NCI-H128 (cell line): ENCODE data around the gene NDUFAF4.

Source experiments
- DNase-seq: peaks from one replicate; lab custom pipeline; 2025; ENCODE audit not compliant: unreplicated experiment; lab: John Stamatoyannopoulos, UW

Gene NDUFAF4

GRCh38 chr6:96897396-96898240 lies at the start of gene NDUFAF4:
TSS of gene NDUFAF4 (minus strand) at chr6:96897891. CDS start at chr6:96897801, 90 bp downstream.
- peak; percentile 91 for DNase-seq

GRCh38 chr6:96947055-96947454 lies 49.4 kb upstream of the NDUFAF4 start:
- no peak for DNase-seq

- no peak for DNase-seq
Measured at GRCh38 chr6:96943555-96944215, 46.0 kb upstream of the NDUFAF4 start.

GRCh38 chr6:96942676-96943075 lies 45.0 kb upstream of the NDUFAF4 start:
- no peak for DNase-seq

- no peak for DNase-seq
Measured at GRCh38 chr6:96940322-96940721, 42.6 kb upstream of the NDUFAF4 start.

GRCh38 chr6:96939007-96939805 lies 41.5 kb upstream of the NDUFAF4 start:
- DNase-seq = no peak

- no peak for DNase-seq
Measured at GRCh38 chr6:96934087-96934486, 36.4 kb upstream of the NDUFAF4 start.

GRCh38 chr6:96931198-96931597 lies 33.5 kb upstream of the NDUFAF4 start:
- DNase-seq = no peak

- DNase-seq = no peak
Measured at GRCh38 chr6:96929741-96930140, 32.0 kb upstream of the NDUFAF4 start.

GRCh38 chr6:96927660-96928059 lies 30.0 kb upstream of the NDUFAF4 start:
- DNase-seq = no peak

GRCh38 chr6:96926425-96926824 lies 28.7 kb upstream of the NDUFAF4 start:
- DNase-seq = no peak

- no peak for DNase-seq
Measured at GRCh38 chr6:96925290-96925687, 27.6 kb upstream of the NDUFAF4 start.

GRCh38 chr6:96923871-96924493 lies 26.3 kb upstream of the NDUFAF4 start:
- no peak for DNase-seq

GRCh38 chr6:96923400-96923799 lies 25.7 kb upstream of the NDUFAF4 start:
- no peak for DNase-seq

- DNase-seq = no peak
Measured at GRCh38 chr6:96917098-96917497, 19.4 kb upstream of the NDUFAF4 start.

GRCh38 chr6:96913621-96914020 lies 15.9 kb upstream of the NDUFAF4 start:
- no peak for DNase-seq

- DNase-seq = no peak
Measured at GRCh38 chr6:96911751-96912150, 14.1 kb upstream of the NDUFAF4 start.

- DNase-seq = no peak
Measured at GRCh38 chr6:96911171-96911570, 13.5 kb upstream of the NDUFAF4 start.

GRCh38 chr6:96909811-96910210 lies 12.1 kb upstream of the NDUFAF4 start:
- DNase-seq = no peak

- DNase-seq = no peak
Measured at GRCh38 chr6:96907498-96907897, 9.8 kb upstream of the NDUFAF4 start.

GRCh38 chr6:96900873-96901272 lies 3.2 kb upstream of the NDUFAF4 start:
- DNase-seq = no peak
